C4-2B (cell line): ENCODE results near the gene ADGRB3.

Source experiments
- H3K27ac ChIP-seq: fragments of 450-650 bp; 2 replicates; pipeline ENCODE4 v1.5.1; 2017
- CTCF ChIP-seq: fragments of 450-650 bp; conservative IDR thresholded peaks from 2 replicates; pipeline ENCODE4 v1.5.1; 2017; ENCODE audit warnings: mild to moderate bottlenecking
- ZFX ChIP-seq: fragments of 450-650 bp; IDR thresholded peaks from 2 replicates; pipeline ENCODE4 v1.6.1; 2017

Gene ADGRB3

GRCh38 chr6:68634726-68635411 lies at the start of gene ADGRB3:
TSS of gene ADGRB3 (plus strand) at chr6:68635282. CDS start at chr6:68638676, 3,394 bp downstream.
- H3K27ac ChIP-seq = no peak within 1 kb of the TSS
- TF ChIP-seq CTCF (no peak; the same call in 1 of the 2 replicates), ZFX (no peak)

- TF ChIP-seq ZFX (no peak), CTCF (no peak)
- no peak overlapping the region for H3K27ac ChIP-seq
Observed at GRCh38 chr6:68593558-68593957, 41.5 kb upstream of the ADGRB3 start.

GRCh38 chr6:68597642-68598041 lies 37.4 kb upstream of the ADGRB3 start:
- TF ChIP-seq CTCF = no peak
- TF ChIP-seq ZFX = no peak

GRCh38 chr6:68615938-68616337 lies 19.1 kb upstream of the ADGRB3 start:
- TF ChIP-seq CTCF (no peak), ZFX (no peak)
- no peak overlapping the region for H3K27ac ChIP-seq

More at GRCh38 chr6:68597642-68598041, 37.4 kb upstream of the ADGRB3 start:
- no peak overlapping the region for H3K27ac ChIP-seq

GRCh38 chr6:68625998-68626397 lies 9.1 kb upstream of the ADGRB3 start:
- H3K27ac ChIP-seq = no peak overlapping the region
- TF ChIP-seq CTCF (no peak), ZFX (no peak)

- no peak overlapping the region for H3K27ac ChIP-seq
- TF ChIP-seq CTCF = no peak
Observed at GRCh38 chr6:68628161-68628560, 6.9 kb upstream of the ADGRB3 start.

- no peak for TF ChIP-seq CTCF
- no peak for TF ChIP-seq ZFX
- H3K27ac ChIP-seq = no peak overlapping the region
Observed at GRCh38 chr6:68632734-68633133, 2.3 kb upstream of the ADGRB3 start.
